H1 (cell line): ENCODE results near the gene PTTG1IP. TPM values are rescaled to one million over a fixed set of nuclear protein-coding genes. Genes with fewer than 3 reads are reported as not detected.

ENCODE experiments used
- CTCF ChIA-PET: fragments of 300-600 bp; sonication (Branson Sonifier 250); formaldehyde crosslinking; loops from one replicate; lab custom pipeline; 2021; ENCODE audit not compliant: partially characterized antibody; lab: Charles Lee
- POLR2A ChIA-PET: fragments of 300-600 bp; sonication (Branson Sonifier 250); formaldehyde crosslinking; loops from one replicate; lab custom pipeline; 2021; ENCODE audit warnings: inconsistent platforms; ENCODE audit not compliant: partially characterized antibody; lab: Charles Lee
- DNase-seq, 2 experiments: peaks; one replicate each; pipeline versions ENCODE4 v3.0.0 to v3.0.0-alpha.2; 2010 to 2022; ENCODE audit warnings: low spot score in 2 of 2, low read depth in 1 of 2, mixed read lengths in 1 of 2
- FAIRE-seq: peaks from 2 replicates; lab custom pipeline; 2011; peaks lifted over from hg19 to GRCh38; lab: Jason Lieb, UNC
- H2AFZ ChIP-seq: 2 replicates; pipeline ENCODE4 v1.8.1; 2012; ENCODE audit warnings: low read length, inconsistent platforms
- H2AK5ac ChIP-seq: 2 replicates; pipeline ENCODE4 v1.6.1; 2013; ENCODE audit warnings: low read depth, low read length
- H2BK120ac ChIP-seq: replicated peaks from 2 replicates; pipeline ENCODE3; 2013; ENCODE audit warnings: low read depth, low read length, inconsistent platforms
- H2BK12ac ChIP-seq: 2 replicates; pipeline ENCODE4 v1.6.1; 2013; ENCODE audit warnings: low read depth, low read length
- H2BK15ac ChIP-seq: 2 replicates; pipeline ENCODE4 v1.6.1; 2013; ENCODE audit warnings: low read length
- H2BK20ac ChIP-seq: 2 replicates; pipeline ENCODE4 v1.6.1; 2013; ENCODE audit warnings: low read length
- H2BK5ac ChIP-seq: 2 replicates; pipeline ENCODE4 v1.6.1; 2013; ENCODE audit warnings: low read depth, low read length
- H3K14ac ChIP-seq: 2 replicates; pipeline ENCODE4 v1.6.1; 2013; ENCODE audit warnings: inconsistent platforms; ENCODE audit not compliant: insufficient read length
- H3K18ac ChIP-seq: 2 replicates; pipeline ENCODE4 v1.6.1; 2013; ENCODE audit warnings: low read length; ENCODE audit errors: extremely low read depth
- H3K23ac ChIP-seq: 2 replicates; pipeline ENCODE4 v1.6.1; 2013; ENCODE audit warnings: inconsistent platforms; ENCODE audit not compliant: insufficient read length
- H3K23me2 ChIP-seq: 2 replicates; pipeline ENCODE4 v1.6.1; 2013; ENCODE audit warnings: low read depth, low read length
- H3K27ac ChIP-seq: 2 replicates; pipeline ENCODE4 v1.6.1; 2011; ENCODE audit warnings: low read depth, low read length, inconsistent platforms
- H3K27me3 ChIP-seq, 4 experiments: replicated peaks in 1 of 4; 1 replicate in 1 of 4; 2 replicates in 3 of 4; pipeline versions ENCODE4 v1.6.1 to v1.8.1; 2011 to 2013; ENCODE audit warnings: low read length in 3 of 4, mild to moderate bottlenecking in 3 of 4, inconsistent platforms in 2 of 4, mixed read lengths in 2 of 4, moderate library complexity in 1 of 4; ENCODE audit not compliant: control insufficient read depth in 3 of 4, insufficient read depth in 3 of 4; ENCODE audit errors: extremely low read depth in 1 of 4
- H3K36me3 ChIP-seq, 4 experiments: 2 replicates each; pipeline versions ENCODE4 v1.6.1 to v1.8.1; 2011 to 2013; ENCODE audit warnings: mild to moderate bottlenecking in 4 of 4, low read length in 3 of 4, moderate library complexity in 2 of 4, control low read depth in 1 of 4, inconsistent platforms in 1 of 4; ENCODE audit not compliant: insufficient read depth in 4 of 4, control insufficient read depth in 2 of 4
- H3K4ac ChIP-seq: replicated peaks from 2 replicates; pipeline ENCODE3; 2013; ENCODE audit warnings: low read length, low read depth, mixed read lengths, inconsistent platforms; ENCODE audit not compliant: insufficient read length
- H3K4me1 ChIP-seq, 4 experiments: replicated peaks in 1 of 4; 1 replicate in 1 of 4; 2 replicates in 3 of 4; pipeline versions ENCODE4 v1.6.1 to v1.8.1; 2011 to 2013; ENCODE audit warnings: low read length in 3 of 4, inconsistent platforms in 2 of 4, mixed read lengths in 1 of 4; ENCODE audit not compliant: insufficient read depth in 4 of 4, control insufficient read depth in 3 of 4
- H3K4me2 ChIP-seq, 2 experiments: 2 replicates each; pipeline versions ENCODE4 v1.6.1 to v1.8.1; 2011 to 2013; ENCODE audit warnings: low read depth in 2 of 2, low read length in 2 of 2, control low read depth in 1 of 2, inconsistent platforms in 1 of 2, mild to moderate bottlenecking in 1 of 2; ENCODE audit not compliant: insufficient read depth in 1 of 2
- H3K4me3 ChIP-seq, 4 experiments: fragments of 200-600, 300-600 bp in 1 of 4; sonication (generic), shearing (Covaris generic), sonication (Bioruptor Twin) in 1 of 4; 2 replicates each; pipeline versions ENCODE4 v1.5.1 to v1.8.1; 2011 to 2016; ENCODE audit warnings: low read length in 4 of 4, low read depth in 3 of 4, control low read depth in 2 of 4, inconsistent platforms in 2 of 4, mild to moderate bottlenecking in 2 of 4, mixed read lengths in 1 of 4, moderate library complexity in 1 of 4; ENCODE audit not compliant: insufficient read depth in 2 of 4; ENCODE audit errors: extremely low read depth in 1 of 4
- H3K56ac ChIP-seq: replicated peaks from 2 replicates; pipeline ENCODE3; 2013; ENCODE audit warnings: low read depth, mild to moderate bottlenecking, mixed read lengths, low read length, inconsistent platforms; ENCODE audit not compliant: insufficient read length
- H3K79me1 ChIP-seq: 2 replicates; pipeline ENCODE4 v1.6.1; 2013; ENCODE audit warnings: low read depth, low read length, control low read depth
- H3K79me2 ChIP-seq, 2 experiments: 2 replicates each; pipeline versions ENCODE4 v1.6.1 to v1.8.1; 2012 to 2013; ENCODE audit warnings: low read length in 2 of 2, mild to moderate bottlenecking in 2 of 2, inconsistent platforms in 1 of 2; ENCODE audit not compliant: insufficient read depth in 2 of 2, control insufficient read depth in 1 of 2
- H3K9ac ChIP-seq, 4 experiments: replicated peaks in 1 of 4; 1 replicate in 1 of 4; 2 replicates in 3 of 4; pipeline versions ENCODE4 v1.6.1 to v1.8.1; 2011 to 2013; ENCODE audit warnings: low read depth in 3 of 4, low read length in 3 of 4, control low read depth in 2 of 4, mild to moderate bottlenecking in 2 of 4, moderate library complexity in 2 of 4, inconsistent platforms in 1 of 4; ENCODE audit errors: extremely low read depth in 1 of 4
- H3K9me3 ChIP-seq, 2 experiments: 2 replicates each; pipeline versions ENCODE4 v1.6.1 to v1.8.1; 2012 to 2013; ENCODE audit warnings: mild to moderate bottlenecking in 2 of 2, moderate library complexity in 2 of 2, control low read depth in 1 of 2, inconsistent platforms in 1 of 2, low read depth in 1 of 2, low read length in 1 of 2, mixed read lengths in 1 of 2; ENCODE audit not compliant: insufficient read depth in 2 of 2
- H4K20me1 ChIP-seq, 2 experiments: replicated peaks in 1 of 2; 2 replicates each; pipeline versions ENCODE3 to v1.8.1; 2011 to 2013; ENCODE audit warnings: inconsistent platforms in 2 of 2, low read length in 2 of 2, mild to moderate bottlenecking in 1 of 2; ENCODE audit not compliant: insufficient read depth in 2 of 2, control insufficient read depth in 1 of 2
- H4K5ac ChIP-seq: 2 replicates; pipeline ENCODE4 v1.6.1; 2013; ENCODE audit warnings: low read length, low read depth, mixed read lengths, inconsistent platforms; ENCODE audit not compliant: insufficient read length
- H4K8ac ChIP-seq: 2 replicates; pipeline ENCODE4 v1.8.0; 2013; ENCODE audit warnings: mild to moderate bottlenecking, moderate library complexity, low read length, inconsistent platforms; ENCODE audit not compliant: insufficient read depth; ENCODE audit errors: extremely low read depth
- H4K91ac ChIP-seq: replicated peaks from 2 replicates; pipeline ENCODE3; 2013; ENCODE audit warnings: low read length, mixed read lengths, inconsistent platforms; ENCODE audit not compliant: insufficient read length
- CTCF ChIP-seq, 3 experiments: IDR thresholded peaks; 1 replicate in 2 of 3; 2 replicates in 1 of 3; pipeline versions ENCODE4 v1.5.1 to v1.6.1; 2011; ENCODE audit warnings: low read length in 3 of 3, mild to moderate bottlenecking in 3 of 3, inconsistent platforms in 2 of 3, low read depth in 1 of 3, moderate library complexity in 1 of 3; ENCODE audit not compliant: insufficient read depth in 1 of 3; ENCODE audit errors: control extremely low read depth in 1 of 3
- WGBS, 2 experiments: shearing (Covaris generic) in 1 of 2; methylation state at CpG; one replicate each; pipeline versions ENCODE4 v1.1.6 to v1.1.7; 2013 to 2015; ENCODE audit warnings: low lambda C conversion rate in 2 of 2, mixed read lengths in 2 of 2, inconsistent platforms in 1 of 2, low coverage in 1 of 2, missing lambda C conversion rate in 1 of 2; ENCODE audit not compliant: insufficient replicate concordance in 2 of 2, insufficient coverage in 1 of 2, insufficient read length in 1 of 2; ENCODE audit errors: extremely low coverage in 1 of 2, missing lambda C conversion rate in 1 of 2; 5-methylcytosine and 5-hydroxymethylcytosine counted together
- polyA plus RNA-seq, 7 experiments: library from polyadenylated mRNA; depleted of rRNA in 3 of 7; stranded (reverse) in 5 of 7; unstranded in 2 of 7; fragments of >200 nt in 5 of 7; fragments of 200-250 nt in 2 of 7; gene quantifications; 1 replicate in 5 of 7; 2 replicates in 1 of 7; 4 replicates in 1 of 7; pipeline versions ENCODE4 v1.2.1 to v1.2.3, GENCODE V29; 2011 to 2013; ENCODE audit warnings: missing spikeins in 2 of 7, mixed read lengths in 2 of 7
- total RNA-seq: library from RNA; stranded (reverse); fragmentation: NEBNext Ultra II Directional; extraction: Animal tissue kit (Norgen Biotek cat#: 25700); gene quantifications from 2 replicates; pipeline ENCODE4 v1.2.1, GENCODE V29; 2021

PTTG1IP gene
- total and polyA plus RNA-seq, 2 of the 8 experiments (the other 6 are each of a cell fraction or from before 2014, with no cell fraction given), result 90.8 to 130 TPM

DNA sequence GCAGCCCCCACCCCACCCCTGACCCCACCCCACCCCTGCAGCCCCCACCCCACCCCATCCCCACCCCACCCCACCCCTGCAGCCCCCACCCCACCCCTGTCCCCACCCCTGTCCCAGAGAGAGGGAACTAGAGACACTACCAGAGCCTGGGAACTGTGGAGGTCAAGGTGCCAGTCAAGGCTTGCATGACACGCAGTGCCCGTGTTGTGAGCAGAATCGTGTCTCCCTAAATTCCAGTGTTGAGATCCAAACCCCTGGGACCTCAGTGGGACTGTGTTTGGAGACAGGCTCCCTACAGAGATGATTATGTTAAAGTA, 37.2 kb downstream of the PTTG1IP start:
- no peak for FAIRE-seq
- Histone ChIP-seq H3K79me2 (no peaks in the 10 kb centered on the region), H3K18ac (no peak overlapping the region), H2AFZ (no peak overlapping the region), H2BK15ac (no peak overlapping the region), H2BK5ac (no peak overlapping the region), H3K9me3 (no peaks in the 10 kb centered on the region), H4K20me1 (no peaks in the 10 kb centered on the region), H4K91ac (no peak overlapping the region), H3K27ac (no peak overlapping the region), H2BK120ac (no peak overlapping the region), H3K4me3 (no peak overlapping the region), H3K36me3 (no peaks in the 10 kb centered on the region; a peak in 1 of 8 replicates), H3K23ac (no peak overlapping the region), H3K9ac (no peak overlapping the region), H3K4me2 (no peak overlapping the region), H3K79me1 (no peaks in the 10 kb centered on the region), H3K4ac (no peak overlapping the region), H3K27me3 (no peaks in the 10 kb centered on the region), H4K8ac (no peak overlapping the region), H3K4me1 (no peaks in the 10 kb centered on the region; a peak in 2 of 7 replicates), H4K5ac (no peak overlapping the region), H3K56ac (no peak overlapping the region), H2BK20ac (no peak overlapping the region), H3K23me2 (no peaks in the 10 kb centered on the region; the same call in 1 of the 2 replicates), H2BK12ac (no peak overlapping the region), H3K14ac (no peak overlapping the region), H2AK5ac (no peak overlapping the region)
- no peak for DNase-seq
- ChIA-PET CTCF (no interaction called here), POLR2A (interaction anchor here (0.5 kb wide), 1 partner anchor 205 kb away, joined by 3 read pairs; no protein-coding TSS in a partner anchor)
- no peak for TF ChIP-seq CTCF (IDR thresholded peaks at IDR 0.05; ENCODE audit: control extremely low read depth in 1 of 3, insufficient read depth in 1 of 3, low read depth in 1 of 3, low read length in 3 of 3)
- 91% methylated on average over 3 of the region's 3 CpGs; no CpG with 5 or more reads in 1 of the 2 experiments for WGBS, 2 experiments
